HG02678 (cell line): ENCODE measurements around the gene SYAP1.
"Not testable (repeated sequence)": the region's sequence is repeated elsewhere in the genome, so short reads cannot be mapped to it uniquely, and the experiment has no call there.

Experiments
- ATAC-seq: cut with Tn5 transposase; IDR thresholded peaks from one replicate; pipeline ENCODE4 v1.9.1; 2021; ENCODE audit warnings: mild to moderate bottlenecking, moderate library complexity; ENCODE audit not compliant: unreplicated experiment

SYAP1 gene

GRCh38 chrX:16778545-16778944 lies 59.1 kb downstream of the SYAP1 start:
- no peak for ATAC-seq

- ATAC-seq = no peak
Measured at GRCh38 chrX:16778993-16779392, 59.6 kb downstream of the SYAP1 start.

- not testable (repeated sequence) for ATAC-seq
Measured at GRCh38 chrX:16779815-16780214, 60.4 kb downstream of the SYAP1 start.

- no peak for ATAC-seq
Measured at GRCh38 chrX:16783452-16783851, 64.0 kb downstream of the SYAP1 start.

GRCh38 chrX:16784440-16784839 lies 65.0 kb downstream of the SYAP1 start:
- not testable (repeated sequence) for ATAC-seq

- no peak for ATAC-seq
Measured at GRCh38 chrX:16785247-16786138, 66.1 kb downstream of the SYAP1 start.

- ATAC-seq = peak; percentile 99
Measured at GRCh38 chrX:16786139-16786790, 66.9 kb downstream of the SYAP1 start, which contains the start of gene TXLNG. TXLNG (plus strand) TSS chrX:16786466; CDS start chrX:16786488, 22 bp downstream.

GRCh38 chrX:16786791-16787735 lies 67.7 kb downstream of the SYAP1 start:
- peak; percentile 17 for ATAC-seq

- ATAC-seq = no peak
Measured at GRCh38 chrX:16788477-16788876, 69.1 kb downstream of the SYAP1 start.

- no peak for ATAC-seq
Measured at GRCh38 chrX:16796298-16796697, 76.9 kb downstream of the SYAP1 start.

GRCh38 chrX:16797358-16797757 lies 77.9 kb downstream of the SYAP1 start:
- ATAC-seq = no peak

GRCh38 chrX:16797841-16798240 lies 78.4 kb downstream of the SYAP1 start:
- no peak for ATAC-seq

GRCh38 chrX:16804923-16805464 lies 85.6 kb downstream of the SYAP1 start:
- ATAC-seq = peak; percentile 56

GRCh38 chrX:16807548-16807947 lies 88.1 kb downstream of the SYAP1 start:
- ATAC-seq = no peak

- no peak for ATAC-seq
Measured at GRCh38 chrX:16807976-16808542, 88.6 kb downstream of the SYAP1 start.

- ATAC-seq = no peak
Measured at GRCh38 chrX:16814597-16814996, 95.2 kb downstream of the SYAP1 start.
